Mesothelial cell of epicardium (in vitro differentiated cells): ENCODE measurements around the gene SLC12A7. TPM values are rescaled to one million over a fixed set of nuclear protein-coding genes. Genes with fewer than 3 reads are reported as not detected.
A peak's percentile ranks its signal among the peaks of the same experiment; 100 is the strongest.
"Not testable (repeated sequence)": the region's sequence is repeated elsewhere in the genome, so short reads cannot be mapped to it uniquely, and the experiment has no call there.

Experiments
- DNase-seq, 2 experiments: peaks; one replicate each; pipeline ENCODE4 v3.0.0; 2021; ENCODE audit warnings: low spot score in 2 of 2; ENCODE audit not compliant: unreplicated experiment in 2 of 2
- H3K27ac Mint-ChIP-seq: 2 replicates; pipeline ENCODE4 v1.8.0; 2021; ENCODE audit warnings: mixed read lengths
- H3K27me3 Mint-ChIP-seq: 2 replicates; pipeline ENCODE4 v1.8.0; 2021; ENCODE audit warnings: low read depth, mixed read lengths
- H3K36me3 Mint-ChIP-seq: 2 replicates; pipeline ENCODE4 v1.8.0; 2021; ENCODE audit warnings: mixed read lengths
- H3K4me1 Mint-ChIP-seq: 2 replicates; pipeline ENCODE4 v1.8.0; 2021; ENCODE audit warnings: mixed read lengths
- H3K4me3 Mint-ChIP-seq: 2 replicates; pipeline ENCODE4 v1.8.0; 2021; ENCODE audit warnings: mild to moderate bottlenecking, moderate library complexity, mixed read lengths
- H3K9me3 Mint-ChIP-seq: 2 replicates; pipeline ENCODE4 v1.8.0; 2021; ENCODE audit warnings: mixed read lengths
- CTCF ChIP-seq: fragments of 200-600 bp; sonication (generic); IDR thresholded peaks from one replicate; pipeline ENCODE4 v1.5.0; 2021; ENCODE audit warnings: antibody characterized with exemption; ENCODE audit not compliant: unreplicated experiment
- total RNA-seq: library from RNA; stranded (reverse); gene quantifications from 3 replicates; pipeline ENCODE4 v1.2.1, GENCODE V29; 2021

The SLC12A7 gene
- total RNA-seq, 1 donor from 2014 or later, result 34.9 TPM

GRCh38 chr5:1130218-1130946, 18.5 kb upstream of the SLC12A7 start:
- no peak for DNase-seq
- H3K36me3 Mint-ChIP-seq, result no peaks in the 10 kb centered on the region
- TF ChIP-seq CTCF, result no peak
- H3K4me3 Mint-ChIP-seq, result no peak overlapping the region
- H3K27me3 Mint-ChIP-seq, result peaks cover 28% of the 10 kb centered on the region
- peaks cover 20% of the 10 kb centered on the region for H3K4me1 Mint-ChIP-seq
- H3K9me3 Mint-ChIP-seq, result no peaks in the 10 kb centered on the region
- no peak overlapping the region for H3K27ac Mint-ChIP-seq

- Mint-ChIP-seq H3K4me1 (peaks cover 25% of the 10 kb centered on the region), H3K4me3 (no peak overlapping the region), H3K27me3 (peaks cover 31% of the 10 kb centered on the region), H3K27ac (no peak overlapping the region), H3K9me3 (no peaks in the 10 kb centered on the region), H3K36me3 (no peaks in the 10 kb centered on the region)
- no peak for DNase-seq
- TF ChIP-seq CTCF, result no peak
Observed at GRCh38 chr5:1129711-1130055, 17.8 kb upstream of the SLC12A7 start.

GRCh38 chr5:1128977-1129710, 17.3 kb upstream of the SLC12A7 start:
- peaks cover 4% of the 10 kb centered on the region for H3K9me3 Mint-ChIP-seq
- no peak overlapping the region for H3K4me3 Mint-ChIP-seq
- peaks cover 32% of the 10 kb centered on the region for H3K27me3 Mint-ChIP-seq
- H3K36me3 Mint-ChIP-seq, result peaks cover 2% of the 10 kb centered on the region
- peaks cover 29% of the 10 kb centered on the region for H3K4me1 Mint-ChIP-seq
- H3K27ac Mint-ChIP-seq, result no peak overlapping the region
- TF ChIP-seq CTCF, result no peak
- no peak for DNase-seq

GRCh38 chr5:1127959-1128785, 16.3 kb upstream of the SLC12A7 start:
- DNase-seq, result no peak
- Mint-ChIP-seq H3K4me1 (peaks cover 33% of the 10 kb centered on the region), H3K27ac (peak overlapping the region; percentile 57)

GRCh38 chr5:1125695-1126094, 13.8 kb upstream of the SLC12A7 start:
- H3K4me1 Mint-ChIP-seq, result peaks cover 30% of the 10 kb centered on the region
- not testable (repeated sequence) for H3K36me3 Mint-ChIP-seq, H3K9me3 Mint-ChIP-seq, H3K4me3 Mint-ChIP-seq, H3K27ac Mint-ChIP-seq, DNase-seq
- peaks cover 30% of the 10 kb centered on the region for H3K27me3 Mint-ChIP-seq

More at GRCh38 chr5:1127959-1128785, 16.3 kb upstream of the SLC12A7 start:
- TF ChIP-seq CTCF, result no peak
- peaks cover 28% of the 10 kb centered on the region for H3K27me3 Mint-ChIP-seq
- H3K9me3 Mint-ChIP-seq, result peaks cover 8% of the 10 kb centered on the region
- peaks cover 2% of the 10 kb centered on the region for H3K36me3 Mint-ChIP-seq
- H3K4me3 Mint-ChIP-seq, result no peak overlapping the region

GRCh38 chr5:1125030-1125357, 13.1 kb upstream of the SLC12A7 start:
- TF ChIP-seq CTCF, result no peak
- DNase-seq, result no peak
- Mint-ChIP-seq H3K27ac (peak overlapping the region; percentile 40), H3K36me3 (peaks cover 2% of the 10 kb centered on the region), H3K27me3 (peaks cover 37% of the 10 kb centered on the region), H3K9me3 (peaks cover 8% of the 10 kb centered on the region), H3K4me3 (no peak overlapping the region), H3K4me1 (peaks cover 32% of the 10 kb centered on the region)
